ENCODE data around the gene MAML3.

The MAML3 gene

DNA sequence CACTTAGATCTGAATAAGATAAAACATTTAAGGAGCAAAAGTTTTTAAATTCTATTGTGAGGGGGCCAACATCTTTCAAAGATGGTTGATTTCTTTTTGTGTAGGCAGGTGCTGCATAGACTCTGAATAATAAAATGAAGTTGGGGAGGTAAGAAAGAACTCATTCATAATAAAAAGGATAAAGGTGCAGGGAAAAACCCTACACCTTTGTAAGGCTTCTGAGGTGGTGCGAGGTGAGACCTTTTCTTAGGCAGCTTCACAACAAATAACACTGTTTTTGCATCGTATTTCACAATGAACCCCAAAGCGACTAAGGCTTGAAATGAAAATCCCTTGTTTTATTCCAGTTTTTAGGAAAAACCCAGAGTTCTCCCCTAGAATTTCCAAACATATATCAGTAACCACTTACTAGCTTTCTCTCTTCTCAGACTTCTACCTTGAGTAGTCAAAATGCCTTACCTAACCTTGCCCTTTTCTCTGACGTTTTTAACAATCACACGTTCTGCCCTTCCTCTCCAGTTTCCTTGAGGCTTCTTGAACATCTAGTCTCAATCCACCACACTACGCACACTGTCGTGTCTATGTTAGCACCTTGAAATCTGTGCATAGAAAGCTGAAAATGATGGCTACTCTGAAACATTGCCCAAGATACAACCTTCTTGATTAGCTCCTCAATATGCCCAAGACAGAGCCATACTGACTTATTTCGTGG is 30.2 kb downstream of the MAML3 start:
- DNase-seq: no peak

DNA sequence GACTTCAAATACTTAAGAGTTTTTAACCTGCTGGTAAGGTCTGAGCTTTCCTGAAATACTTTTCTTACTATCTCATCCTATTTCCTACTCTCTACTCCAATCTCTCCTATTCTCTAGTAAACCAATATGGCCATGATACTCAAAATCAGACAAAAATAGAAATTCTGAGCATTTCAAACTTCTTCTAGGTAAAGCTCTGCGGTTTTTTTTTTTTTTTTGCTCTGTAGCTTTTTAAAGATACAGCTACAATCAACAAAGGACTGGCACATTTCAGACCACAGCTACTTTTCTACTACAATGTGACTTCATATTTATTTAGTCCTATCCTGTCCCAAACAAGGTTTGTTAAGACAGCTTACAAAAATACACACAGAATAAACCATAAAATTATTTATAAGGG is 31.1 kb downstream of the MAML3 start:
- DNase-seq: no peak

DNA sequence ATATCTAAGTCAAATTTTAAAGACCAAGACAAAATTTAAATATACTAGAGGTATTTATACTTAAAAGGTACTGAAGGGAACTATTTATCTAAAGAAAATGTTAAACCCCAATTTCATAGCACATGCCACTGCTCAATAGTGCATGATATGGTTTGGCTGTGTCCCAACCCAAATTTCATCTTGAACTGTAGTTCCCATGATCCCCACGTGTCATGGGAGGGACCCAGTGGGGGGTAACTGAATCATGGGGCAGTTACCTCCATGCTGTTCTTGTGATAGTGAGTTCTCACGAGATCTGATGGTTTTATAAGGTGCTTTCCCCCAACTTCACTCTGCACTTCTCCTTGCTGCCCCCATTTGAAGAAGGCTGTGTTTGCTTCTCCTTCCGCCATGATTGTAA is 32.3 kb downstream of the MAML3 start:
- DNase-seq: no peak

DNA sequence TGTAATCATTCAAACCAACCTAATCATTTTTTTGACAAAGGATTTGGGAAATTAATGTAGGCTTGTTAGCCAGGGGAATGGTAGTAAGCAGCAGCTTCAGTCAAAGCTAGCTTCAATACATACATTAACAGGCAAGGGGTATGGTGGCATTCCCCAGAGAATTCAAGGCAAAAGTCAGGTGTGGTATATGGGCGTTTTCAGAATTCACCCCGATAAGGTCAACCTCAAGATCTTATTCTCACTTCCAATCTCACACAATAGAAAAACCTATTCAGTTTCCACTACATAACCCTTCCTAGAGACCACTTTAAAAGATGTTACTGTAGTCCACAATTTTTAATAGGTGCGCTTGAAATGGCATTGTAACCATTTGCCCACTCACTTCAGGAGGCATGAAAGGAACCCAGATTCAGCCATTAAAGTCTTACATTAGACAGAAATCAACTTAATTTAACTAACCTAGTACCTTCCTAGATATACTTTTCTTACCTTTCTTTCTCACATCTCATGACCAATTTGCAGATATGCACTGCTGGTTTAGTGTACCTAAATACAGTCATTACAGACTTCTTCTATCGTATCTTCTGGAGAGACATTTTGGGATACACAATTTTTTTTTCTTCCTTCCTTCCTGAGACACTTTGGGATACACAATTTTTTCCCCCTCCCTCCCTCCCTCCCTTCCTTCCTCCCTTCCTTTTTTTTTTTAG is 34.9 kb downstream of the MAML3 start:
- no peak for DNase-seq

DNA sequence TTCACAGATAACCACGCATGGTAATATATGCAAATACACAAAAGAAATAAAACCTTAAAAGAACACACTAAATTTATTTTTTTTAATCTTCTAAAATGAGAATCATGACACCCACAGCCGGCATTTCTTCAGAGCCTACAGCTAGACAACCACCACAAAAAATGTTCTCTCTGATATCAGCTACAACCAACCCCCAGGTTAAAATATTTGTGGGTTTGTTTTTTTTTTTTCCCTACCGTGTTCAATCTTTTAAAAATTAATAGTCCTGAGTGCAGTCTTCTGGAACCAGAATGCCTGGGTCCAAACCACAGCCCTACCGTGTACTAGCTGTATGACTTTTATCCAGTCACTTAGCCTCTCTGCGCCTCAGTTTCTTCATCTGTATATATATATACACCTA is 36.0 kb downstream of the MAML3 start:
- no peak for DNase-seq

DNA sequence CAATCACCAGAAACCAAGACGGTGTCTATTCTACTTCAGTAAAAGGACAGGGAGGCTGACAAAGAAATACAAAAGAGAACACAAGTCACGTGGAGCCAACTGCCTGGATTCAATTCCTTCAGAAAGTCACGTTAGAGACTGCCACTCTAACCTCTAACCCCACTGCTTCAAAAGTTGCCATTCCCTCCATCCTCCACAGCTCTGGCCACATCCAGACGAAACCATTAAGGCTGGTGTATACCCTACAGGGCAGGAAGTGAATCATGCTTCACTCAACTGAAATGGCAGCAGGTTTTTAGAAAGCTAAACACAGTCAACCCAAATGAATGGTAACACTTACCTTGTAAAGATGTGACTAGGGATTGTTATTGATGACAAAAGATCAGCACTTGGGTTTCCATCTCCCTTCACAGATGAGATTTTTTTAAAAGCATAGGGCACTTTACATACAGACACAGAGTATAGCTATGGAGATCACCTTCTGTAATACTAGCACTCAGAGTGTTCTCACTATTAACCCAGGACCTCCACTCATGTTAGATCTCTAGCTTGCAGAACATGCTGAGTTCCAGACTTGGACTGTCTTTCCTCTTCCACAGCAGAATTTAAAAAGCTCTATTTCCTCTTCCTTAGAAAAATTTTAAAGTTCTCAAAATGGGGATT is 37.4 kb downstream of the MAML3 start:
- peak; percentile 25 to 43 for DNase-seq

DNA sequence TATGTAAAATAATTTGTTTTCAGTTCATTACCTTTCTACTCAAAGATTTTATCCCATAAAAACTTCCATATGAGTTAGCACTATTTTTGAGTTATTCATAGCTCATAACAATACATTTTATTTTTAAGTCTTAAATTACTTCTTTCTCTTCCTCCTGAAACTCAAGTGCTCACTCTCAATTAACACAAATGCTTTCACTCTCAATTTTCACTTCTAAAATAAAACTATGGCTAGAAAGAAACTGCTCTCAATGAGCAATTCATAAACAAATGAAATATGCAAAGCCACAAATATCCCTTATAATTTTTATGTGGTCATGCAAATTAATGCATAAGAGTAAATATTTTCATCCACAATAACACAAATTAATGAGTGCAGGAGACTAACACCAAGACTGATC is 38.8 kb downstream of the MAML3 start:
- DNase-seq: no peak

DNA sequence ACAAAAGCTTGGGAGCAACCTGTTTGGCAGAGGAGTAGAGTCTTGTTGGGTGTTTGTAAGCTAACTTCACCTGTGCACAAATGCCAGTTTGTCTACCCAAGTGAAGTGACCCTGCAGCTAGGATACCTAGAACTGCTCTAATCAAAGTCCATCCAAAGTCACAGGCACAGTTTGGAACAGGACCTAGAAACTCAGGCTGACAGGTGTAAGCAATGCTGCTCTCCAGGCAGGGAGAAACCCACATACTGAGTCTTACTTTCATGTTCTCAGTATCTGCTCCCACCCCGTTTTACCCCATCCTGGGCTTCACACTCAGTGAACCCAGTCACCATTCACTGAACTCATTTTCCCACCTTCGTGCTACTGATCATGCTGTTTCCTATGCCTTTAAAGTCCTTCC is 40.3 kb downstream of the MAML3 start:
- DNase-seq: no peak

DNA sequence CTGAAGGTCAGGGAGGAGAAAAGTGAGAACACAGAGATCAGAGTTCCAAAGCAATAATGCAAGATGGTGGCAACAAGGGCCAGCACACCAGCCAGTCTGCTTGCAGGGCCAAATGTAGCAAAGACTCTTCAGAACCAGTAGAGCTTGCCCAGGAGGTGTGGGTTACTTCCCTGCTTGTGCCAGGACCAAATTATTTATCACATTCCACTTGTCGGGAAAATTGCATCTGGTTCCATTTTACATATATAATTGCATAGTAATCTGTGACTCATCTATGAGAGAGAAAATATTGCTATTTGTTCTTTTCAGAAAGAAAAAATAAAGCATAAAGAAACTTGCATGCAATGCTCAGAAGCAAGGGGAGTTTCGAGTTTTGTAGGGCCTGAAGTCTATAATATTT is 41.4 kb downstream of the MAML3 start:
- DNase-seq: no peak

DNA sequence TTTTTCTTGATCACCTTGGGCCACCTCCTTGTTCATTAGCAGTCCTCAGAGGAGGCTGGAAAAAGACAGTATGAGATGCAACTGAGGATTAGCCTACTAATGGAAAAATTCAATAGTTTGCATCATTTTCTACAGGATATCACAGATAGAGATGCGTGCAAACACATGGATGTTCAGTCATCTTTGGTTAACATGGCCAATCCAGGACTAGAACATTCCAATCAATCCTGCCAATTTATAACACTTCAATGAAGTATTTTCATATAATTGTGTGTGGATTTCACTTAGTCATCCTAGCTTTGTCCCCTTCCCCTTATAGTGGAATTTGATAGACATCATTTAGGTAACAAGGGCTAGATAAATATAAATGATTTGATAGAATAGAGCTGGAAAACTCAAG is 42.7 kb downstream of the MAML3 start:
- DNase-seq: no peak

DNA sequence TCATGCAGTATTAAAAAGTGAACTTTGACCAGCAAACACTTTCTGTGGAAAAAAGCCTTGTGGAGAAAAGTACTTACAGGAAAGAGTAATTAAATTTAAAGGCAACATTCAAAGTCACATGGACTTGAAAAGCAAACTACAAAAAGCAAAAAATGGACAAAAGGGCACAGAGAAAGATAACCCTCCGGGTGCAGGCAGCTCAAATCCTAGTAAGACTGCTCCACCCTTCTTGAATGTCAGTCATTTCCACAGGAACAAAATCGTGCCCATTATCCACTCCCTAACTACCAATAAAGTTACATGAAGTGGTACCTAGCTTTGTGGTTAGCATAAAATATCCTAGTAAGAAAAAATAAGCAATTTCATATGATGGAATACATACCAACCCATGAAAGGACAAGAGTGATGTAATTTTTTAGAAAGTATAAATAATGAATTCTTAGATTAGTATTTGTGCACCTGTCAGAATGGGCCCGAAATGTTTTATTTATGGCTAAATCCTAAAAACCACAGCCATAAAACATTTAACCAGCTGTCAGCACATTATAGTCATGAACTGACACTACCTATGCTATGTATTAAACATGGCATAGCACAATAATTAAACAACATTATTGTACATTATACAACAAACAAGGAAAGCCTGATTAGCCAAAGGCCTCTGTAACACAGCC is 43.3 kb downstream of the MAML3 start:
- no peak for DNase-seq

DNA sequence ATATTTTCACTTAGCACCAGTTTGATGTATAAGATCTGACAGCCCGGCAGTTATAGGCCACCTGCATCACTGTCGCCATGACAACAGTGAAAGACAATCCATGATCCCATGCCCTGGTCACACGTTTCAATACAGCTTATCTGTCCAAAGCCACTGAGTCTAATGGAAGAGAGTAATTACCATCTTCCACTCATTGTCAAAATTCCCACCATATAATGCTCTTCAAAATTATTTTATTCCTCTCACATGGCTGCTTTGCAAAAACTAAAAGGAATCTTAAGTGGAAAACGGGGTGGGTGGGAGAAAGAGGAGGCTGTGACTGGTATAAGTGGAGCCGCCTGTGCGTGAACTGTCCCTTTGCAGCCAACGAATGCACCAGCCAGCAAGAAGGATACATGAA is 44.2 kb downstream of the MAML3 start:
- DNase-seq: no peak

DNA sequence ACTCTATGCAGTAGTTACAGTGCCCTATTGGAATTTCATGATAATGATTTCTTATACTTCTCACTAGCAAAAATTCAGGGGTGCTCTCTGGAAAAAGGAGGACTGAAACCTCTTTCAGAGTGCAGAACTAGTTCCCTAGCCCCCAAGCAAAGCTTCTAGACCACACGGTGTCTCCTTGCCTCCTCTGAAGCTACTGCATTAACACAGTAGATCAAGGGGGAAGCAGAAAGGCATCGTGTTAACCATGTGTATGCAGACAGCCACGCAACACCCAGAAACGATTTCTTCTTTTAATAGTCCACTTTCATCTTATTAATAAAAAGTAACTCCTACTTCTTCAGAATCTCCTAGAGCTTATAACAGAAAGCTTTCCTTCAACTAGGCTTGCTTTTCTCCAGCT is 44.7 kb downstream of the MAML3 start:
- DNase-seq: no peak

DNA sequence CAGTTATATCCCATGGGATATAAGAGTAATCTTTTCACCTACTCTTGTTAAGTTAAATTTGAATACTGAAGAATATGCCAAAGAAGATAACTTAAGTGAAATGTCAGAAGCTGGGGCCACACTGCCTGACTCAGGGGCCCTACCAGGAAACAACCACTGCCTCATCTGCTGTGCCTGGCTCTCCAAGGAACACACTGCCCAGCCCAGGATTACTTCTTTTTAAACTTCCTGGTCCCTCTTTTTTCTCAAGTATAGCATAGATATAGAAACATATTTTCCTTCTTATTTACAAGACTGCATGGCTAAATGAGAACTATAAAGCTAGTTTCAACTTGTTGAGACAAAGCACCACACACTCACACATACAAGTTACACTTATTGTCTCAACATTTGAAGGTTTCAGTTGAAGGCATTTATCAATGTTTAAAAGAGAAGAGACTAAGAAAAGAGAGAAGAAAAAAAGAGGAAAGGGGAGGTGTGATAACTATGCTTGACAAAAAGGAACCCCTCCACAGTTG is 45.2 kb downstream of the MAML3 start:
- DNase-seq: no peak

DNA sequence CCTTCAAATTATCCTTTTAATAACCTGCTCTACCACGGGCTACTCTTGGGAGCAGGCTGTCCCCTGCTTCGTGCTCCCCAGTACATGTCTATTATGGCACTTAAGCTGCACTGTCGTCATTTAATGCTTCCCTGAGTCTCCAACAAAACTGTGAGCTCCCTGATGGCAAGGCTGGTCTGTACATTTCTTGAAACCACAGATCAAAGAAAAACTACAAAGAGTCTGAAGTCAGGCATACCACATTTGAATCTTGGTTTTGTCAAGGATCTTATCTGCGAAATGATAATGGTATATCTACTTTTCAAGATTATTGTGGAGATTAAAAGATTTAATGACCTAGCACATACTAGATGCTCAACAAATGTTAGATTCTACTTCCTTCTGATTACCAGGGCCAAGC is 45.7 kb downstream of the MAML3 start:
- DNase-seq: no peak

DNA sequence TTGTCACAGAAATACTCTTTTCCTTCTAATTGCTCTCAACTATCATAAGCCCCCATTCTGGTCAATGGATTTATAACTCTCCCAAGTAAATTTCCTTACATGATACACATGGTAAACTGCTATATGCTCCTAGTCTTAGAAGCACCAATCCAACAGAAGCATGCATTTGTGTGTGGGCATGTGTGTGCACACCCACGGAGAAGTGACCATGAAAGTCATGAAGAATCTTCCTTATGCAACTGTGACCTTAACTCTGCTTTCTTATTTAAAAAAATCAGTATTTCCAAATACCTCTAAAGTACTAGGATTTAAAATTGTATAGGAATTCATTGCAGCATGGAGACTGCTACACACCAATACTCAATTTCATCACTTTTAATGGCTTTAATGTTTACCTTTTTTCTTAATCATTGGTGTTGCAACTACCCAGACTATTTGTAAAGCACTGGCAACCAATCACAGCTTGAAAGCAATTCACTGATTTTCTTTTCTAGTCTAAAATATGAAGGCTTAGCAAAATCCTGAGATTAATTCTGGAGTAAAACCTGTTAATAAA is 47.6 kb downstream of the MAML3 start:
- DNase-seq: no peak

DNA sequence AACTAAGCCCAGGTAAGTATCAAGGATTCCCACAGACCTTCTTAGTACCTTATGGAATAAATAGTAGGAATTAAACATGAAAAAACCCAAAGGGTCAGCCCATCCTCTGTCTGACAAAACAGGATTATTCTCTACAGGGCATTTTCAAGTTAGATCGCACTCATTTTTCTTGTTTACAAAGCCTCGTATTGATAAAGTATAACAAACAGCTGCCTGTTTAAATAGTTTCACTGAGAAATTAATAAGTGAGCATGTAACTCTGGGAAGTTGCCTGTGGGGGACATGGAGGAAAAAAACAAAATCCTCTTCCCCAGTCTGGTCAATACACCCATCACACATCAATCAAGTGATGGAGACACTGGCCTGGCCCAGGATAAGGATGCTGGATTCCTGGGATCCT is 48.5 kb downstream of the MAML3 start:
- no peak for DNase-seq

DNA sequence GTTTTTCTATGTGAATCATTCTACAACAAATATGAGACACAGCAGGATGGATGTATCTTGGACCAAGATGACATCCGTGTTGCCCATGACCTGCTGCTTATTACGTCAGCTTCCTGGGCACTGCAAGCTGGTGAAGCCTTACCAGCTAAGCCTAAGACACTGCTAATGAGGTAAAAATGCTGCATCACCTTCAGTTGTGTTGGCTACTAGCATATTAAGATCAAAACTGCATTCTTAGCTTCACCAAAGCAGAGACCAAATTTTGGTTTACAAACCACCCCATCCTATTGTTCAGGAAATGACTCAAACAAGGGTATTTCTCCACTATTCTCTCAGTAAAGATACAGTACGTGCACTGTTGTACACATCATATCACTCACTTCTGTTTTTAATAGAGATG is 50.3 kb downstream of the MAML3 start:
- peak; percentile 45 to 55 for DNase-seq

DNA sequence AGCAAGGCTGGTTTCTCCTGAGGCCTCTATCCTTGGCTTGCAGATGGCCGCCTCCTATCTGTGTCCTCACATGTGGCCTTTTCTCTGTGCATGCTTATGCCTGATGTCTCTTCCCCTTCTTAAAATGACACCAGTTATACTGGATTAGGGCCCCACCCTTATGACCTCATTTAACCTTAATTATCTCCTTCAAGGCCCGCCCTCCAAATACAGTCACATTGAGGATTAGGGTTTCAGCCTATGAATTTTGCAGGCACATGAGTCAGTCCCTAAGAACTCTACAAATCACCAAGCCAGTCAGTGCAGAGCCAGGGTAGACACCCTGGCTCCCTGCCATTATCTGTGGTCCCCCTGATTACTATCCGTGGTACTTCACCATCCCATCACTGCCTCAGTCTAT is 51.6 kb downstream of the MAML3 start:
- DNase-seq: no peak

DNA sequence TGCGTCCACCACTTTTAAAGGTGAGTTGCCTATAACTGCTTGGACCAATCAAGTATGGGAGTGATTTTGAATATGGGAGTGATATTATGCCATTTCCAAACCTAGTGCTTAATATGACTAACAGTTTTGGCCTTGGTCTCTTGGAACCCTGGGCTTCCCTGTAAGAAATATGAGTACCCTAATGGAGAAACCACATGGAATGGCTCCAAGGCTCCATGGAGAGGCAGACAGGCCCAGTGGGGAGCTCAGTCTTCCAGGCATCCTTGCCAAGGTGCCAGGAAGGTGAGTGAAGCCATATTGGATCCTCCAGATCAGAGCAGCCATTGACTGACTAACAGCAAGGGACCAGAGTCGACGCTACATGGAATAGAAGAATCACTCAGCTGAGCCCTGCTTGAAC is 53.2 kb downstream of the MAML3 start:
- no peak for DNase-seq

DNA sequence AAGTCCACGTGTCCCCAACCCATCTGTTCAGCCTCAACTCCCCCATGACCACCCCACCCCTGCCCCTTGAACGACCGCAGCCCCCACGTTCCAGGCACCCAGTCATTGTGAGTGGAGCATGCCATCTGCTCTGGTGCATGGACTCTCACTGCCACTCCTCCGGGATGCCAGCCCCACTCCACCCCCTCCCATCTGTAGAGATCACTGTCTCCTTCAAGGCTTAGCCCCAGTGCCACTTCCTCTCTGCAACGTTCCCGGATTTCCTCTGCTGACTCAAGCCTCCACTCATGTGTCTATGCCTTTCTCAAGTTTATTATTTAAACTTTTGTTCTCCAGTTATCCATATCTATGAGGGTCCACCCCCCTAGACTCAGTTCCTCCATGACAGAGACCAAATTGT is 54.0 kb downstream of the MAML3 start:
- DNase-seq: no peak

DNA sequence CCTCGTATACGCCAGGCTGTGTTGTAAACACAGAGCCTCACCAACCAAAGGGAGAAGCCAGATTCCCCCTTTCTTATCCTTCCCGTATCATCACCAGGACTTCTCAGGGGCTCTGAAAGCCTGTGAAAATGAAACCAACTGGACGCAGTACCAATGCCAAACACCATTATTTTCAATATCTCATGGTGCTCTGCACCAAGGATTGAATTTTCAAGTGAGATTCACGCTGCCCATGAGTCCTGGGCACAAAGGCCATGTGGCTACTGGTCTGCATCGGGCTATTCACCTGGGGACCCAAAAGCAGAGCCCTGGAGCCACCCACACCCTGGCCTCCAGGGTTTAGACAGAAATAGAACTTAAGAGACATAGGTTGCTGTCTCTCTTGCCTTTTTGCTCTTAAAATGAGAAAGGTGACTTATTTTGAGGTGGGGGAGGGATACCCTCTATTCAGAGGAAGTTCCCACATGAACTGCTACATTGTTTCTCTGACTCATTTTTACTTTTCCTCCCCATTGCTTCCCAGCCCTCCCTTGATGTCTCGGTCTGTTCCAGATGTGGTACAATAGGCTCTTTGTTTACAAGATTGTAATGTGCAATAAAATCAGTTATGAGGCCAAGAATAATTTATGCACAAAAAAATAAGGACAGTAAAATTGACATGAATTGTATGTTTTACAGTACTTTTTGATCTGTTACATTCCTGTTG is 55.4 kb downstream of the MAML3 start:
- no peak for DNase-seq

DNA sequence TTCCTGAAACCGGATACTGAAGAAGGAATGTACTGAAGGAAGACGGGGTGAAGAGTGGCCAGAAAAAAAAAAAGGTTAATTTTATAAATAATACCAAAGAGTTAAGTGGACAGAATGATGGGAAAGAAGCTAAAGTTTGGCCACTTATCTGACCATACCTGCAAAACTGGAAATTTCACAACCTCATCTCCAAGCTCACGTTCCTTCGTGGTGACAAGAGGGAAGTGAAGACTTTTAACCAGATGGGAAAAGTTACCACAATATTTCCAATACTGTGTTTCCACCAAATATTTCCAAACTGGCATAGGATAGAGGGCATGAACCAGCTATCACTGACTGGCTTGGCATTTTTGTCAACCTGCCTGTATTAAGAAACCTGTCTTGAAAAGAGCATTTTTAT is 56.4 kb downstream of the MAML3 start:
- no peak for DNase-seq

Measured in activated CD4-positive, alpha-beta T cell treated with anti-CD3 and anti-CD28 coated beads, Interleukin-2, amount 50 U/mL, for 48 hours (primary cell).